Measurements from ENCODE around the gene ALPG. TPM values are rescaled to one million over a fixed set of nuclear protein-coding genes. Genes with fewer than 3 reads are reported as not detected.
"Not testable (repeated sequence)": the region's sequence is repeated elsewhere in the genome, so short reads cannot be mapped to it uniquely, and the experiment has no call there.

Gene ALPG
- total RNA-seq, 1 experiment from 2014 or later, result 1.2 TPM

- TF ChIP-seq USF1 (CRISPR knock-in tag; IDR thresholded peaks at IDR 0.05) (no peak), PREB (CRISPR knock-in tag; IDR thresholded peaks at IDR 0.05; ENCODE audit: borderline replicate concordance) (no peak), JAZF1 (CRISPR knock-in tag; IDR thresholded peaks at IDR 0.05) (no peak), ZNF281 (CRISPR knock-in tag; IDR thresholded peaks at IDR 0.05) (no peak)
Observed at GRCh38 chr2:232390661-232391060, 16.0 kb upstream of the ALPG start (continued).

- TF ChIP-seq ZNF281 (CRISPR knock-in tag; IDR thresholded peaks at IDR 0.05) (no peak), USF1 (CRISPR knock-in tag; IDR thresholded peaks at IDR 0.05) (no peak), NFYB (CRISPR knock-in tag; conservative IDR thresholded peaks at IDR 0.05; ENCODE audit: low read depth) (no peak), IRF1 (CRISPR knock-in tag; IDR thresholded peaks at IDR 0.05) (no peak), IRF2 (CRISPR knock-in tag; IDR thresholded peaks at IDR 0.05; ENCODE audit: borderline replicate concordance, low read depth) (no peak)
- Mint-ChIP-seq H3K27me3 (ENCODE audit: low read depth) (peaks cover 32% of the 10 kb centered on the region), H3K27ac (no peak overlapping the region), H3K9me3 (no peaks in the 10 kb centered on the region), H3K4me1 (peaks cover 19% of the 10 kb centered on the region), H3K4me3 (no peak overlapping the region), H3K36me3 (no peaks in the 10 kb centered on the region)
- ChIA-PET POLR2A (no interaction called here), CTCF (interaction anchor here (1.2 kb wide), 2 partner anchors 27 to 28 kb away, joined by 3 to 6 read pairs; no protein-coding TSS in a partner anchor)
- ATAC-seq (no peak), DNase-seq (ENCODE audit: low spot score) (no peak)
Observed at GRCh38 chr2:232393556-232393955, 13.1 kb upstream of the ALPG start.

GRCh38 chr2:232394431-232394830 lies 12.2 kb upstream of the ALPG start:
- H3K4me1 Mint-ChIP-seq, result peaks cover 14% of the 10 kb centered on the region
- DNase-seq (ENCODE audit: low spot score); H3K9me3 Mint-ChIP-seq; ATAC-seq; H3K36me3 Mint-ChIP-seq; H3K27ac Mint-ChIP-seq; H3K4me3 Mint-ChIP-seq: not testable (repeated sequence)
- H3K27me3 Mint-ChIP-seq (ENCODE audit: low read depth), result peaks cover 23% of the 10 kb centered on the region
- ChIA-PET POLR2A (interaction anchor here (0.9 kb wide), 1 partner anchor 27 kb away, joined by 3 read pairs; no protein-coding TSS in a partner anchor), CTCF (interaction anchor here (1.2 kb wide), 1 partner anchor 27 kb away, joined by 6 read pairs; no protein-coding TSS in a partner anchor)

- no peak for DNase-seq (ENCODE audit: low spot score)
- ATAC-seq, result no peak
- Mint-ChIP-seq H3K27me3 (ENCODE audit: low read depth) (peaks cover 12% of the 10 kb centered on the region), H3K9me3 (no peaks in the 10 kb centered on the region), H3K4me3 (no peak overlapping the region), H3K4me1 (peaks cover 9% of the 10 kb centered on the region; the same call in 1 of the 2 replicates), H3K27ac (peak overlapping the region; percentile 12; the same call in 1 of the 2 replicates), H3K36me3 (no peaks in the 10 kb centered on the region)
- ChIA-PET POLR2A (no interaction called here), CTCF (interaction anchor here (0.8 kb wide), 1 partner anchor 1544 kb away, joined by 5 read pairs; no protein-coding TSS in a partner anchor)
- TF ChIP-seq USF1 (CRISPR knock-in tag; IDR thresholded peaks at IDR 0.05) (no peak), STAT6 (CRISPR knock-in tag; conservative IDR thresholded peaks at IDR 0.05; ENCODE audit: low read depth) (no peak), EMX1 (CRISPR knock-in tag; IDR thresholded peaks at IDR 0.05) (no peak), ATF1 (CRISPR knock-in tag; IDR thresholded peaks at IDR 0.05) (no peak), ZNF396 (CRISPR knock-in tag; IDR thresholded peaks at IDR 0.05; ENCODE audit: borderline replicate concordance) (no peak), ERG (CRISPR knock-in tag; IDR thresholded peaks at IDR 0.05) (no peak)
Observed at GRCh38 chr2:232395586-232395985, 11.1 kb upstream of the ALPG start.

All from WTC11 (cell line).